HG03571 (cell line): ENCODE measurements around the gene CCT6B.

Experiments
- ATAC-seq: cut with Tn5 transposase; IDR thresholded peaks from one replicate; pipeline ENCODE4 v1.9.1; 2021; ENCODE audit not compliant: unreplicated experiment

Gene CCT6B

GRCh38 chr17:34892461-34893249 lies 68.6 kb downstream of the CCT6B start:
- ATAC-seq: no peak

DNA sequence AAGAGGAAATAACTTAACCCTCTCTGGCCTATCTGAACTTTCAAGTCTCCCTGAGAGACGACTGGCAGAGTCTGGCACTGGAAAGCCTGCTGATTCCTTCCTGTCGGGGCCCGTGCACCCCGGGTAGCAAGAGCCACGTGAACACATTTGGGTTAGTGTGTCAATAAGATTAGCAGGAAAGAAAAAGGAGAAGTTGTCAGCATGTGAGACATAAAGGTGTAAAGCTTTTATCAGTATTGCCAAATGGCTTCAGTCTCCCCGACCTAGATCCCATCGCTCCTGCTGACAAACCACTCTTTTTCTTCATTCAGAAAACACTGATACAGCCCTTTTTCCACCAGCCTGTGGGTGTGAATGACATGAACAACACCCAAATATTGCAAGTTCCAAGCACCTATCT lies 74.4 kb downstream of the CCT6B start:
- ATAC-seq: no peak

DNA sequence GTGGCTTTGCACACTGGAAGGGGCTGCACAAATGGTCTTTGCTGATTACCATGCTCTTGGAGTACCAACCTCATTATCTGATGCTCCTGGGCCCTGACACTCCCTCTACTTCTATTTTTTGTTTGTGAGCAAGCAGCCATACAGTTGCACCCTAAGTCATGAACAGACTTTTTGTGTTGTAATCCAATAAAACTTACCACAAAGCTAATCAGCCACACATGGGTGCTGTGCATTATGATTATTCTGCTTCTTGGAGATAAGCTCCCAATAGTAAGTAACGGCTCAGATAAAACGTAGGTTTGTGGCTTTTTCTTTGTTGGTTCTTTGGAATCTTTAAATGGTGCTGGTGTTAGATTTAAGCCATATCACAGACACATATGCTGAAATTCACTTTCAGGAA lies 76.2 kb downstream of the CCT6B start:
- no peak for ATAC-seq

DNA sequence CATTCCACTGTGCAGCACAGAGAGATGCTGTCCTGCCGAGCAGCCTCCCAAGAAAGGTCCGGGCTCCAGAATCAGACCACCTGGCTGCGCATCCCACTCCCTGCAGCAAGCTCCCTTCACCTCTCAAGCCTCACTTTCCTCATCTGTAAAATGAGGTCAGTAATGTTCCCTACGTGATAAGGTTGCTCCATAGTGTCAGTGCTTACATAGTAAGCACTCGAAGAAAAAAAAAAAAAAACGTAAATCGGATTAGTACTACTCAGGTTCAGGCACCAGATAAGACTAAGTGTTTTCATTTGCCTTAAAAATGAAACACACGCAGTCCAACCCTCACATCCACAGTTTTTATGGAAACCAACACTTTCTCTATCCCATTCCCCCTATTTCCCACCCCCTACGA lies 76.7 kb downstream of the CCT6B start:
- ATAC-seq: no peak

- no peak for ATAC-seq
Measured at GRCh38 chr17:34883106-34884000, 77.9 kb downstream of the CCT6B start.

GRCh38 chr17:34879146-34879545 lies 82.1 kb downstream of the CCT6B start:
- no peak for ATAC-seq
